ENCODE measurements around the gene SNRPN. TPM values are rescaled to one million over a fixed set of nuclear protein-coding genes. Genes with fewer than 3 reads are reported as not detected.

The SNRPN gene
- 93.5 to 103 TPM (median 99.9 TPM) in 5 replicates for total RNA-seq (2022; extraction: Qiagen RNA extraction; ENCODE audit: low read depth)

DNA sequence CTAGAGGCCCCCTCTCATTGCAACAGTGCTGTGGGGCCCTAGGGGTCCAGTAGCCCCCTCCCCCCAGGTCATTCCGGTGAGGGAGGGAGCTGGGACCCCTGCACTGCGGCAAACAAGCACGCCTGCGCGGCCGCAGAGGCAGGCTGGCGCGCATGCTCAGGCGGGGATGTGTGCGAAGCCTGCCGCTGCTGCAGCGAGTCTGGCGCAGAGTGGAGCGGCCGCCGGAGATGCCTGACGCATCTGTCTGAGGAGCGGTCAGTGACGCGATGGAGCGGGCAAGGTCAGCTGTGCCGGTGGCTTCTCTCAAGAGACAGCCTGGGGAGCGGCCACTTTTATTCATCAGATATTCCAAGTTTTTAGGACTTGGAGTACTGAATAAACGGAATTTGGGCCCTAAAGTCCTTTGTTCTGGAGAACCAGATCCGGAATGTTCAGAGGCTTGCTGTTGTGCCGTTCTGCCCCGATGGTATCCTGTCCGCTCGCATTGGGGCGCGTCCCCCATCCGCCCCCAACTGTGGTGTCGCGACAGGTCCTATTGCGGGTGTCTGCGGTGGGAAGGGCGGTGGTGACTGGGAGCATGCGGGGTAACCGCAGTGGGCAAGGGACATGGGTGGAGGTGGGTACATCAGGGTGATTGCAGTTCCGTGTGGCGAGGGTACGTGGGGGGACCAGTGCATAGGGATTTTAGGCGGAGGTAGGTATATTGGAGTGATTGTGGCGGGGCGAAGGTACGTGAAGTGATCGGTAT lies at the start of gene SNRPN, which contains the start of gene SNURF:
Gene SNRPN, plus strand, starts transcription at position 205 of the 748 bp plus-strand sequence. CDS start 19,467 bp downstream, outside the sequence.
Gene SNURF, plus strand, starts transcription at position 205 of the 748 bp plus-strand sequence. Its CDS starts 62 bp downstream, at position 267.

Other genes starting within 250 kb of the SNRPN start
- 6.1 to 11.3 TPM (median 8.3 TPM) in 5 replicates for gene SNURF, start within 50 bp of the SNRPN start, total RNA-seq (2022; extraction: Qiagen RNA extraction; ENCODE audit: low read depth)